IPS DF 6.9 (cell line): ENCODE results near the gene ABL2.
"Not testable (repeated sequence)": the region's sequence is repeated elsewhere in the genome, so short reads cannot be mapped to it uniquely, and the experiment has no call there.

ENCODE experiments used
- DNase-seq: peaks from one replicate; pipeline ENCODE4 v3.0.0-alpha.2; 2013; ENCODE audit warnings: low read depth, low spot score
- H3K27ac ChIP-seq: one replicate; pipeline ENCODE4 v1.5.1; 2013; ENCODE audit warnings: low read length, control low read depth
- H3K27me3 ChIP-seq: 2 replicates; pipeline ENCODE4 v1.6.1; 2013; ENCODE audit warnings: mild to moderate bottlenecking, low read length; ENCODE audit not compliant: control insufficient read depth, insufficient read depth
- H3K36me3 ChIP-seq: 2 replicates; pipeline ENCODE4 v1.6.1; 2013; ENCODE audit warnings: low read length; ENCODE audit not compliant: control insufficient read depth, insufficient read depth
- H3K4me1 ChIP-seq: 2 replicates; pipeline ENCODE4 v1.6.1; 2013; ENCODE audit warnings: low read length; ENCODE audit not compliant: control insufficient read depth, insufficient read depth
- H3K4me3 ChIP-seq: 2 replicates; pipeline ENCODE4 v1.5.1; 2013; ENCODE audit warnings: mild to moderate bottlenecking, low read length
- H3K9me3 ChIP-seq: 2 replicates; pipeline ENCODE4 v1.6.1; 2013; ENCODE audit warnings: low read length, inconsistent platforms; ENCODE audit not compliant: control insufficient read depth, insufficient read depth
- WGBS: extraction: QIAGEN DNeasy Blood & Tissue Kit; methylation state at CpG from one replicate; pipeline ENCODE4 v1.1.7; 2013; ENCODE audit warnings: mixed read lengths, missing lambda C conversion rate; ENCODE audit not compliant: insufficient read length, insufficient coverage; 5-methylcytosine and 5-hydroxymethylcytosine counted together

ABL2 gene

DNA sequence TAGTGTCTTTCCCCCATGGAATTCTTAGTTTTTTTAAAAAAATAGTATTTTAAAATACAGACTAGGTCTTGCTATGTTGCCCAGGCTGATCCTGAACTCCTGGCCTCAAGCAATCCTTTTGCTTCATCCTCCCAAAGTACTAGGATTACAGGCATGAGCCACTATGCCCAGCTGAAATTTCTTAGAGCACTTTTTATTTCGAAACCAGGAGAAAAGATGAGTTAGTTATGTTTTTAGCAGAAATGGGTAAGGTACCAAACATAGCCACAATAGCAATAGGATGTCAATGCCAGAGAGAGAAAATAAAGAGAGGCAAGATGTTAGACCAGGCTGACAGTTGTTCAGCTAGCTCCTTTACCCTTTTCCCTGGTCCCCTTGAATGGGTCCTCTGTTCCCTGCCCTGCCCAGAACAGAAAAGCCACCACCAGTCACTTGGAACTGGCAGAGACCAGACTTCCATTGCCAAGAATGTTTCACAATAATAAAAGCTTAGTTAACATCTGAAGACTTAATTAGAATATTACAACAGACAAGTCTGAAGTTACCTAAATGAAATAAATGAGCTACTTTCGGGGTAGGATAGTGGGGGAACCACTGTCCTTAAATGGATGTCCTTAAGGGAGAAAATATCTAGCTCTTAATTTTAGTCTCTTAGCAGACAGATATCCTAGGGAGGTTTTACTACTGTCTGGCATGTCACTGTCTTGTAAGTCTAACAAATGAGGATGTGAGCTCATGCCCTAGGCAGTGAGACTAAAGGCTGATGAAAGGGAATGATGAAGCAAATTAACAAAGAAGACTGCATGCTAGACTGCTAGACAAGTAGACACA is 54.3 kb downstream of the ABL2 start:
- no peaks in the 10 kb centered on the region for H3K4me1 ChIP-seq
- no peaks in the 10 kb centered on the region for H3K36me3 ChIP-seq
- WGBS, result no CpG with 5 or more reads among the region's 2 CpGs
- DNase-seq, result no peak
- no peak overlapping the region for H3K27ac ChIP-seq
- no peaks in the 10 kb centered on the region for H3K27me3 ChIP-seq
- H3K9me3 ChIP-seq, result no peaks in the 10 kb centered on the region
- no peak overlapping the region for H3K4me3 ChIP-seq

DNA sequence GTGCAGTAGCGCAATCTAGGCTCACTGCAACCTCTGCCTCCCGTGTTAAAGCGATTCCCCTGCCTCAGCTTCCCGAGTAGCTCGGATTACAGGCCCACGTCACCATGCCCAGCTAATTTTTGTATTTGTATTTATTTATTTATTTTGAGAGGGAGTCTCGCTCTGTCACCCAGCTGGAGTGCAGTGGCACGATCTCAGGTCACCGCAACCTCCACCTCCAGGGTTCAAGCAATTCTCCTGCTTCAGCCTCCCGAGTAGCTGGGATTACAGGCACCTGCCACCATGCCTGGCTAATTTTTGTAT is 59.1 kb downstream of the ABL2 start:
- H3K4me3 ChIP-seq, H3K9me3 ChIP-seq, DNase-seq, H3K36me3 ChIP-seq, H3K4me1 ChIP-seq, H3K27ac ChIP-seq, H3K27me3 ChIP-seq: not testable (repeated sequence)
- WGBS, result no CpG with 5 or more reads among the region's 10 CpGs

GRCh38 chr1:179169616-179170467 is 59.6 kb downstream of the ABL2 start:
- no peak for DNase-seq
- H3K4me3 ChIP-seq, result no peak overlapping the region
- no peaks in the 10 kb centered on the region for H3K36me3 ChIP-seq
- no peaks in the 10 kb centered on the region for H3K9me3 ChIP-seq
- H3K27me3 ChIP-seq, result no peaks in the 10 kb centered on the region
- H3K27ac ChIP-seq, result no peak overlapping the region
- no CpG with 5 or more reads among the region's 3 CpGs for WGBS
- H3K4me1 ChIP-seq, result no peaks in the 10 kb centered on the region

GRCh38 chr1:179168536-179168935 is 60.9 kb downstream of the ABL2 start:
- WGBS, result no CpG with 5 or more reads among the region's 3 CpGs
- Histone ChIP-seq H3K36me3 (no peaks in the 10 kb centered on the region), H3K27ac (no peak overlapping the region)

GRCh38 chr1:179167955-179168354 is 61.5 kb downstream of the ABL2 start:
- no peaks in the 10 kb centered on the region for H3K4me1 ChIP-seq
- H3K4me3 ChIP-seq, result no peak overlapping the region
- no CpG with 5 or more reads among the region's 1 CpG for WGBS
- H3K9me3 ChIP-seq, result no peaks in the 10 kb centered on the region
- no peak for DNase-seq
- no peaks in the 10 kb centered on the region for H3K27me3 ChIP-seq
- no peaks in the 10 kb centered on the region for H3K36me3 ChIP-seq
- H3K27ac ChIP-seq, result no peak overlapping the region

More at GRCh38 chr1:179168536-179168935, 60.9 kb downstream of the ABL2 start:
- DNase-seq, result no peak
- Histone ChIP-seq H3K9me3 (no peaks in the 10 kb centered on the region), H3K27me3 (no peaks in the 10 kb centered on the region), H3K4me3 (no peak overlapping the region), H3K4me1 (no peaks in the 10 kb centered on the region)

DNA sequence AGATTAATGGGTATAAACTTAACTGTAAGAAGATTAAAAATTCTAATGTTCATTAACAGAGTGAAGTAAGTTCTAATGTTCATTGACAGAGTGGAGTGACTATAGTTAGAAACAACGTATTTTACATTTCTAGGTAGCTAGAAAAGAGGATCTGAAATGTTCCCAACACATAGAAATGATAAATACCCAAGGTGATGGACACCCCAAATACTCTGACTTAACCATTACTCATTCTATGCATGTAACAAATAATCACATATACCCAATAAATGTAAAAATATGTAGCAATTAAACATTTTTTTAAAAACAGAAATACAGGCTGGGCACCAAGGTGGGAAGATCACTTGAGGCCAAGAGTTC is 62.1 kb downstream of the ABL2 start:
- Histone ChIP-seq H3K9me3 (no peaks in the 10 kb centered on the region), H3K4me1 (no peaks in the 10 kb centered on the region), H3K27me3 (no peaks in the 10 kb centered on the region), H3K27ac (no peak overlapping the region), H3K4me3 (no peak overlapping the region), H3K36me3 (no peaks in the 10 kb centered on the region)
- DNase-seq, result no peak
- WGBS, result no CpG with 5 or more reads among the region's 1 CpG

DNA sequence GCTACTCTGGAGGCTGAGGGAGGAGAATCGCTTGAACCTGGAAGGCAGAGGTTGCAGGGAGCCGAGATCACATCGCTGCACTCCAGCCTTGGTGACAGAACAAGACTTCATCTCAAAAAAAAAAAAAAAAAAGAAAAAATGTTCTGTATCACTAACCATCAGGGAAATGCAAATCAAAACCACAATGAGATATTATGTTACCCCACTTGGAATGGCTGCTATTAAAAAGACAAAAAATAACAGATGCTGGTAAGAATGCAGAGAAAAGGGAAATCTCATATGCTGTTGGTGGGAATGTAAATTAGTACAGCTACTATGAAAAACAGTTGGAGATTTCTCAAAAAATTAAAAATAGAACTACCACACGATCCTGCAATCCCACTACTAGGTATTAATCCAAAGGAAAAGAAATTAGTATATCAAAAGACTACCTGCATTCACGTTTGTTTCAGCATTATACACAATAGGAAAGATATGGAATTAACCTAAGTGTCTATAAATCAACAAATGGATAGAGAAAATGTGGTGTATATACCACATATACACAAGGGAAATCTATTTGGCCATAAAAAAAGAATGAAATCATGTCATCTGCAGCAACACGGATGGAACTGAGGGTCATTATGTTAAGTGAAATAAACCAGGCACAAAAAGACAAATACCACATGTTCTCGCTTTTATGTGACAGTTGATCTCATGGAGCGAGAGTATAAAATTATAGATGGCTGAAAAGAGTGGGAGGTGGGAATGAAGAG is 62.6 kb downstream of the ABL2 start:
- no peaks in the 10 kb centered on the region for H3K36me3 ChIP-seq
- H3K9me3 ChIP-seq, result no peaks in the 10 kb centered on the region
- 100% methylated on average over 1 of the region's 8 CpGs for WGBS
- no peak overlapping the region for H3K27ac ChIP-seq
- no peaks in the 10 kb centered on the region for H3K27me3 ChIP-seq
- no peak for DNase-seq
- no peaks in the 10 kb centered on the region for H3K4me1 ChIP-seq
- H3K4me3 ChIP-seq, result no peak overlapping the region

- Histone ChIP-seq H3K9me3 (no peaks in the 10 kb centered on the region), H3K27me3 (no peaks in the 10 kb centered on the region), H3K4me3 (no peak overlapping the region), H3K4me1 (no peaks in the 10 kb centered on the region), H3K36me3 (no peaks in the 10 kb centered on the region), H3K27ac (no peak overlapping the region)
- no CpG with 5 or more reads among the region's 1 CpG for WGBS
- DNase-seq, result no peak
Measured at GRCh38 chr1:179164494-179164893, 65.0 kb downstream of the ABL2 start.

DNA sequence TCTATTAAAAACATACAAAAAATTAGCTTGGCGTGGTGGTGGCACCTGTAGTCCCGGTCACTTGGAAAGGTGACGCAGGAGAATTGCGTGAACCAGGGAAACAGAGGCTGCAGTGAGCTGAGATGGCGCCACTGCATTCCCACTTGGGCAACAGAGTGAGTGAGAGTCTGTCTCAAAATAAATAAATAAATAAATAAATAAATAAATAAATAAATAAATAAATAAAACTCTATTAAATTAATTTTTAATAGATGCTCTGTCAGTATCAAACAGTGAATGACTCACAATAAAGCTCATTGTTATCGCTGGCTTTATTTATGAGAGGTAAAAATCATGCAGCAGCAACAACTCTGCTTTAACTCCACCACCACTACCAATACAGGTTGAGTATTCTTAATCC is 72.8 kb downstream of the ABL2 start:
- WGBS, result no CpG with 5 or more reads among the region's 6 CpGs
- no peaks in the 10 kb centered on the region for H3K27me3 ChIP-seq
- no peaks in the 10 kb centered on the region for H3K9me3 ChIP-seq
- no peak overlapping the region for H3K4me3 ChIP-seq
- H3K36me3 ChIP-seq, result no peaks in the 10 kb centered on the region
- no peak overlapping the region for H3K27ac ChIP-seq
- H3K4me1 ChIP-seq, result no peaks in the 10 kb centered on the region
- no peak for DNase-seq

DNA sequence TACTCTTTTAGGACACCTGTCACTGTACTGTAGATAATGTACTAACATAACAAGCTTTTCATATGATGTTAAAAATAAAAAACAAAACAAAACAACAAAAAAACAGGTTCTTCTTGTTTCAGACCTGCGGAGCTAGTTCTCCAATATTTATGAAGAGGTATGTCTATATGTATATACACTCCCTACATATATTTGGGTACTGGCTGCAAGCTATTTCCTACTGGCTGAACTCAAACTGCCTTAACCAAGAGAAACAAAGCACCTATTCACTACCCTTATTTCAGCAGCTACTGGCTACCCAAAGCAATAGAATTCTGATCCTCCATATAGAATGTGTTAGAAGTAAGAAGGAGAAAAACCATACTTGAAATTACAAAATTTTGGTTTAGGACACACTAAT is 73.5 kb downstream of the ABL2 start:
- H3K4me3 ChIP-seq, result no peak overlapping the region
- DNase-seq, result no peak
- H3K36me3 ChIP-seq, result no peaks in the 10 kb centered on the region
- no peaks in the 10 kb centered on the region for H3K27me3 ChIP-seq
- no peaks in the 10 kb centered on the region for H3K4me1 ChIP-seq
- no CpG with 5 or more reads among the region's 1 CpG for WGBS
- H3K9me3 ChIP-seq, result no peaks in the 10 kb centered on the region
- no peak overlapping the region for H3K27ac ChIP-seq
